ENCODE measurements around the gene KMT5C.
A peak's percentile ranks its signal among the peaks of the same experiment; 100 is the strongest.

Gene KMT5C

DNA sequence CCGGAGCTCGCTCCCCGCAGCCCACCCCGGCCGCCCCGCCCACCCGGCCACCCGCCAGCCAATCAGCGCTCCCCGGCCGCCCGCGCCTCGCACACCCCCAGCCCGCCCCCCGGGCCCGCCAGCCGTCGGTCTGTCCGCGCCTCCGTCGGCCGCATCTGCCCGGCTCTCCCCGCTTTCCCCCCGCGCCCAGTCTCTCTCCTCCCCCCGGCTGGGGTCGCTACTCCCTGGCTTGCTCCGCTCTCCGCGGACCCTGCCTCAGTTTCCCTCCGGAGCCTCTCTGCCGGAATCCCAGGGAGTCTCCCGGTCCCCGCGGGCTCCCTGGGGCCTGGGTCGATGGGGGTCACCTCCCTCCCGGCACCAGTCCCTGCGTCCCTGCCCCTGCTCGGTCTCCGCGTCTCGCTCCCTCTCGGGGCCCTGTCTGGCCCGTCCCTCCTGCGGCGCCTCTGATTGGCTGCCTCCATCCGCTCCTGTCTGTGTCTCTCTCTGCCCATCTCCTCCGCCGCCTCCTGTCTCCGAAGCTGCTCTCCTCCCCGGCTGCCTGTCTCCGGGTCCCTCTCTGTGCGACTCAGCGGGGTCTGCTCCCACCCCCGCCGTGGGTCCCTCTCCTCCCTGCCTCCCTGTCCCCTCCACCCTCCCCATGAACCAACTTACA lies 30.1 kb downstream of the KMT5C start:
- no peak for DNase-seq

DNA sequence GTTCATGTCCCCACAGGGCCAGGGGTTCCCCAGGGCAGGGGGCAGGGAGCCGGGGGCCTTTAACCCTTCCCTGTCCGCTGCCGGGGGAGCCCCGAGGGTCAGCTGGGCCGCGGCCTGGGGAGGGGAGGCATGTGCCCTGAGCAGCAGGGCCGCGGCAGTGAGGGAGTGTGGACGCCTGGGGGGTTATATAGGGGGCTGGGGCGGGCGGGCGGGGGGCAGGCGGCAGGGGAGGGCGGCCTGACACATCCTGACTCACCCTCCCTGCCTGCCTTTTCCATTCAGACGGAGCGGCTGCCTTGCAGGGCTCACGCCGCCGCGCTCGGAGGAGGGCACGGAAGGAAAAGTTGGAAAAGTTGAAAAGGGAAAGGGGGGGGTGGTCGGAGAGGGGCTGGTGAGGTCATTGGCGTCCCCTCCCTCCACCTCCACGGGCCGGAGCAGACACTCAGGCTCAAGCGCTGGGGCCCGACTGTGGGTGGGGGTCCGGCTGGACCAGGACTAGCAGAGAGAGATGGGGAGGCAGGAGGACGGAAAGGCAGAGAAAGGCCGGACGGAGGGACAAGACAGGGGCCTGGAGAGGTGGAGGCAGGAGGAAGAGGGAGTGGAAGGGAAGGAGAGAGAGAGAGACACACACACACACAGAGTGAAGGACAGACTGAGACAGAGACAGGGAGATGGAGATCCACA lies 30.8 kb downstream of the KMT5C start, which contains the start of gene IL11:
Gene IL11 (minus strand): TSS at position 159 of the 684 bp plus-strand sequence. CDS start 153 bp downstream, at position 6.
- DNase-seq, result no peak

DNA sequence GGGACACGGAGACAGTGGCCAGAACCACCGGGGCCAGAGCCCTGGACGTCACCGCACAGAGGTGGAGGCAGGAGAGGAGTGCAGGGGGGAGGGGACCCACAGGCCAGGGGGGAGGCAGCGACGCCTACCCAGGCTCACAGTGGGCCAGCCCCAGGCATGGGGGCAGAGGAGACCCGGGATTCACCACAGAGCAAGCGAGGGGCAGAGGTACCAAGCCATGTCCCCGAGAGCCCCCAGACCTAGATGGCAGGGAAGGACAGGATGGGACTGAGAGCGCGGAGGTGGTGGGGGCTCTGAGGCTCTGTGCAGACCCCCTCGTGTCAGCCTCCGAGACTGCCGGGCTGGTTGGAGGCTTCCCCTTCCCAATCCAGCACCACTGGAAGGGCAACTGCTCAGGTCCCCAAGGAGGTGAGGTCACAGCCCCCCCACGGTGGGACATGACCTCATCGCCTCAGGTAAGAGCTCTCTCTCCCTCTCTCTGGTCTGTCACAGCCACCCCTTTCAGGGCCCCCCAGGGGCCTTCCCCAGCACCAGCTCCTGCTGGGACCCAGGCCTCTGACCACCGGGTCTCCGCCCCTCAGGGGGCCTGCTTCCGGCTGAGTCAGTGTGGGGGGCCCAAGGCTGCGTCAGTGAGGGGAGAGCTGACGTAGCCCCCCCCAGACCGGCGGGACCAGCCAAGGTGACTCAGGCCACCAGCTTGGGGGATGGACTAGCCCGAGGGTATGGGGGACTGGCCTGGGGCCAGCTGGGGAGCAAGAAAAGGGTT lies 32.8 kb downstream of the KMT5C start:
- DNase-seq, result no peak

DNA sequence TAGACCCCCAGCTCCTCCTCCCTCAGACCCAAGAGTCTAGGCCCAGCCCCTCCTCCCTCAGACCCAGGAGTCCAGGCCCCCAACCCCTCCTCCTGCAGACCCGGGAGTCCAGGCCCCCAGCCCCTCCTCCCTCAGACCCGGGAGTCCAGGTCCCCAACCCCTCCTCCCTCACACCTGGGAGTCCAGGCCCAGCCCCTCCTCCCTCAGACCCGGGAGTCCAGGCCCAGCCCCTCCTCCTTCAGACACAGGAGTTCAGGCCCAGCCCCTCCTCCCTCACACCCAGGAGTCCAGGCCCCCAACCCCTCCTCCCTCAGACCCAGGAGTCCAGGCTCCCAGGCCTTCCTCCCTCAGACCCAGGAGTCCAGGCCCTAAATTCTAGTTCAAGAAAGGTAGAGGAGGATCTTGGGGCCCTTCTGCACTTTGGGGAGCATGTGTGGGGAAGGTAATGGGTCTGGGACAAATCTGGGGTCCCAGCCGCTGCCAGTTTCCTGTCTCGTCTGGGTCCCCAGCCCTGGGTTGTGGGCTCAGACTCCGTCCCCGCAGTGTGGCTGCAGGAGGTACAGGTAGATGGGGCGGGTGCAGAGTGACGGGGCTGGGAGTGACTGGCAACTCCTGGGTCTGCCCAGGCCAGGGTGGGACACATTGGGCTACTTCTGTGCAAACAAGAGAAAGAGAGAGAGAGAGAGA lies 33.8 kb downstream of the KMT5C start:
- no peak for DNase-seq

DNA sequence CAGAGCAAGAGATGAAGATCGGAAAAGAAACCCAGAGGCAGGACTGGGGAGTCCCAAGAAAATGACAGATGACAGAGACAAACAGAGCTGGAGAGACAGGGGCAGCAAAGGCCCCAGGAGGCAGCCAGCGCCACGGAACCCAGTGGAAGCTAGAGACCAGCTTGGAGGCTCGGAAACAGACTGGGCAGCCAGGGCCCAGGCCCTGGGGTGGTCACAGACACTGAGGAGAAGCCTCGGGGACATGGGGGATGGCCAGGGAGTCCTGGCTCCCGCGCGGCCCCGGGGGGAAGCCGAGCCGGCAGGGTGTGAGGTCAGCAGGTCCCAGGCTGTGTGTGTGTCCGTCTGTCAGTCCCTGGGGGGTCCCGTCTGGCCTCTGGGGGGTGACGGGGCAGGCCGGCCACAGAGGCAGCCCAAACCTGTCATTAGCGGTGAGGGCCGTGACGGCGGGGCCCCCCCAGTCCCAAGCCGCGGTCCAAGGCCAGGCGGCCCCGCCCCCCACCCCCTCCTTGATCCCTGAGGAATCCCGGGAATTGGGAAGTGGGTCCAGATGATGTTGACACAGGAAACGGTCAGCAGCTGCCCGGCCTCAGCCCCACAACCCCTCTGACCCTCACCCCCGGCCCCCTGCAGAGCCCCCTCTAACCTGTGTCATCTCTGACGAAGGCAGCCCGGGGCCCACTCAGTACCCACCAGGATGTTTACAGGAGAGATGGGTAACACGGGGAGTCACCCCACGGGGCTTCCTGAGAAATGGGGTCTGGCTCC lies 34.5 kb downstream of the KMT5C start:
- no peak for DNase-seq

DNA sequence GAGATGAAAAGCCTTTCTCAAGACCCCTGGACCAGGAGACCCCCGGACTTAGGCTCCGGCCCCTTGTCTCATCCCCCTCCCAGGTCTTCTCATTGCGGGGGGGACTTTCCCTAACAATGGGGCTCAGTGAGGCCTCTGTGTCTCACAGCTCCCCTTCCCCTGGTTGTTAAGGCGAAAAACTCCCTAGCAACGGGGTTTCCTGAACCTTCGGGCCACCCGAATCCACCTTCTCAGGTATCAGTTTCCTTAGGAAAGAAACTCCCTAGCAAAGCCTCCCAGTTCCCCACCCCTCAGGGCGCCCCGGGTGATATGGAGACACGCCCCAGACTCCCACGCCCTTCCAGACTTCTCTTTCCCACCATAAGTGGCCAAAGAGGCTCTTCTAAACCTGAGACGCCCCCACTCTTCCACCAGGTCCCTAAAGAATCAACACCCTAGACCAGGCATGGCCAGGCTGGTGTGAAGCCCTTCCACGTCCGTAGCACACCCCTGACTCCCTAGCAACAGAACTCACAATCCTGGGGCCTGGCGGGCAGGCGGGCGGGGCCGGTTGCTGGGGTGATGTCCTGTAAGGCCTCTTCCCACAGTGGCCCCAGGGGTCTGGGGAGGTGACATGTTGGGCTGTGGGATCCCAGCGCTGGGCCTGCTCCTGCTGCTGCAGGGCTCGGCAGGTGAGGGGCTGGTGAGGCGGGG lies 36.7 kb downstream of the KMT5C start, which contains the start of gene TMEM190:
Gene TMEM190 (plus strand): TSS at position 586 of the 693 bp plus-strand sequence. CDS start 28 bp downstream, at position 614.
- DNase-seq, result no peak

DNA sequence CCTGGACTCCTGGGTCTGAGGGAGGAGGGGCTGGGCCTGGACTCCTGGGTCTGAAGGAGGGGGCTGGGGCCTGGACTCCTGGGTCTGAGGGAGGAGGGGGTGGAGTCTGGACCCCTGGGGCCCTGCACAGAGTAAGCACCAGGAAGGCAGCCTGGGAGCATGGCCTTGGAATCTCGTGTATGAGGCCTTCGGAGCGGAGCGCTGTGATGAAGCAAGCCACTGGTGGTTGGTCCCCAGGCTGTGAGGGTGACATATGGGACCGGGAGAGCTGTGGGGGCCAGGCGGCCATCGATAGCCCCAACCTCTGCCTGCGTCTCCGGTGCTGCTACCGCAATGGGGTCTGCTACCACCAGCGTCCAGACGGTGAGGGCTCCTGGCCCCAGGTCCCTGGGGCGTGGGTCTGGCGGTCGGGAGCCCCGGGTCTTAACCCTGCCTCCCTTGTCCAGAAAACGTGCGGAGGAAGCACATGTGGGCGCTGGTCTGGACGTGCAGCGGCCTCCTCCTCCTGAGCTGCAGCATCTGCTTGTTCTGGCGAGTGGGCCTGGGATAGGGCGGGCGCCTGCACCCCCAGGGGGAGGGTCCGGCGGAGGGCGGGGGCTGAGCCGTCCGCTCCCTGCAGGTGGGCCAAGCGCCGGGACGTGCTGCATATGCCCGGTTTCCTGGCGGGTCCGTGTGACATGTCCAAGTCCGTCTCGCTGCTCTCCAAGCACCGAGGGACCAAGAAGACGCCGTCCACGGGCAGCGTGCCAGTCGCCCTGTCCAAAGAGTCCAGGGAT lies 37.9 kb downstream of the KMT5C start:
- DNase-seq, result no peak

DNA sequence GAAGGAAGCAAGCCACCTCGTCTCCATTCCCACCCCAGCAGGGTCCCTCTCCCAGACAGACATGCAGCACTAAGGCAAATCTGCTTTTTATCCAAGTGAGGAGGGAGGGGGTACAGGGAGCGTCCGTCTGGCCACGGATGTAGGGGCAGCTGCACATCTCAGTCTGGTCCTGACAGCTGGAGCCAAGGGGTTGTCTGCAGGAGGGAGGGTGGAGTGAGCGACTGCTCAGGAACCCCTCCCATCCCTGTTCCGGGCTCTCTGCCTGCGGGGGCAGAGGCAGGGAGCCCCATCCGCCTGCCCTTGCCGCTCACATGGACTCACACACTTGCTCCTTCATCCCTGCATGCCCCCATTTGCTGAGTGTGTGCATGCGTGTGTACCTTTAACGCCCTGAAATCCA lies 39.5 kb downstream of the KMT5C start:
- no peak for DNase-seq

DNA sequence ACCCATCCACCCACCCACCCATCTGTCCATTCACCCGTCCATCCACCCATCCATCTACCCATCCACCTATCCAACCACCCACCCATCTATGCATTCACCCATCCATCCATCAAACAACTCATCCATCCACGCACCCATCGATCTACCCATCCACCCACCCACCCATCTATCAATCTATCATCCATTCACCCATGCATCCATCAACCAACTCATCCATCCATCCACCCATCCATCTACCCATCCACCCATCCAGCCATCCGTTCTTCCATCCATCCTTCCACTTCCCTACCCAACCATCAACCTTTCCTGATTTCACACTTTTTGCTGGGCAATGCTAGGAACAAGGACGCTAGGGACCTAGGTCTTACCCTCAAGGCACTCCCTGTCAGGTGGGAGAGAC lies 42.3 kb downstream of the KMT5C start:
- DNase-seq, result no peak

DNA sequence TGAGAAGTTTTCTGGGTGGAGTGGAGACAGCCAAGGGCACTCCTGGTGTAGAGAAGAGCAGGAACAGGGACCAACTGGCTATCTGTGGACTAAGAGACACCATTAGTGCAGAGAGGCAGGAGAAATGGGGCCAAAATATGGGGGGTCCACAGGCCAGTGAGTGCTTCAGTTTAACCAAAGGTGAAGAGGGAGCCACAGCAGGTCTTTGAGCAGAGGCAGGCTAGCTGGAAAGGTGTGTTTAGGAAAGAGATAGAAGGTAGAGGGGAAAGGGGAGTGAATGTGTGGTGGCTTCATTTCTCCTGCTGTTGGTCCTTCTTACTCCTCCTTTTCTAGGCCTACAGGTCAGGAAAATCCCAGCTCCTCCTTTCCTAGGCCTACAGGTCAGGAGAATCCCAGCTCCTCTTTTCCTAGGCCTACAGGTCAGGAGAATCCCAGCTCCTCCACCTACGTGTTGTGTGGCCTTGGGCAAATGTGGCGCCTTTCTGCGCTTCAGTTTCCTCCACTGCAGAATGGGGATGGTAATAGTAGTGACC lies 42.9 kb downstream of the KMT5C start:
- DNase-seq, result no peak

DNA sequence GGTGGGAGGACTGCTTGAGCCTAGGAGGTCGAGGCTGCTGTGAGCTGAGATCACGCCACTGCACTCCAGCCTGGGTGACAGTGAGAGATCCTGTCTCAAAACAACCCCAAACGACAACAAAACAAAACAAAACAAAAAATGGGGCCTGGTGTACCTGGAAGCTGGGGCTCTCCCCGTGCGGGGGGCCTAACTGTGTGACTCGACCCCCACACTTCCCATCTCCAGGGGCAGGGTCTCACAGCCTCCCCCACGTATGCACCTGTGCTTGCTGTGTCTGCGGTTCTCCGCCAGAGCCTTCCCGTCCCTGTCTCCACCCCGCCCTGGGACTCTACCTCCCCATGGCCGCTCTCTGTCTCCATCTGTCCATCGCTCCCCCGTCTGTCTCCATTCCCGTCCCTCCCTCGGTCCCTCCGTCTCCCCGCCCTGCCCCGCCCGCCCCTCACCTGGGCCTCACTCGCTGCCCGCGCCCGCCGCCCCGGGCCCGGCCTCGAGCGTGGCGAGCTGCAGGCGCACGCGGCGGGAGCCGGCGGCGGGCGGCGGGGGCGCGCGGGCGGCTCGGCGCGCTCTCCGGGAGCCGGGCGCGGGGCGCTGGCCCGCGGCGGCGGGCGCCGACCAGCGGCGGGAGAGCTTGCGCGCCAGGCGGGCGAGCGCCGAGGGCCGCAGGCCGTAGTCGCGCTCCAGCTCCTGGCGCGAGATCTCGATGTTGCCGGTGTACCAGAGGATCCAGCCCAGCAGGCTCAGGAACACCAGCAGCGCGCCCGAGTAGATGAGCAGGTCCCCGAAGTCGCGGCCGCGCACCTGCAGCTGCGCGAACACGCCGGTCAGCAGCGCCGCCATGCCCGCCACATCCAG lies 43.8 kb downstream of the KMT5C start:
- peak; percentile 47 for DNase-seq

DNA sequence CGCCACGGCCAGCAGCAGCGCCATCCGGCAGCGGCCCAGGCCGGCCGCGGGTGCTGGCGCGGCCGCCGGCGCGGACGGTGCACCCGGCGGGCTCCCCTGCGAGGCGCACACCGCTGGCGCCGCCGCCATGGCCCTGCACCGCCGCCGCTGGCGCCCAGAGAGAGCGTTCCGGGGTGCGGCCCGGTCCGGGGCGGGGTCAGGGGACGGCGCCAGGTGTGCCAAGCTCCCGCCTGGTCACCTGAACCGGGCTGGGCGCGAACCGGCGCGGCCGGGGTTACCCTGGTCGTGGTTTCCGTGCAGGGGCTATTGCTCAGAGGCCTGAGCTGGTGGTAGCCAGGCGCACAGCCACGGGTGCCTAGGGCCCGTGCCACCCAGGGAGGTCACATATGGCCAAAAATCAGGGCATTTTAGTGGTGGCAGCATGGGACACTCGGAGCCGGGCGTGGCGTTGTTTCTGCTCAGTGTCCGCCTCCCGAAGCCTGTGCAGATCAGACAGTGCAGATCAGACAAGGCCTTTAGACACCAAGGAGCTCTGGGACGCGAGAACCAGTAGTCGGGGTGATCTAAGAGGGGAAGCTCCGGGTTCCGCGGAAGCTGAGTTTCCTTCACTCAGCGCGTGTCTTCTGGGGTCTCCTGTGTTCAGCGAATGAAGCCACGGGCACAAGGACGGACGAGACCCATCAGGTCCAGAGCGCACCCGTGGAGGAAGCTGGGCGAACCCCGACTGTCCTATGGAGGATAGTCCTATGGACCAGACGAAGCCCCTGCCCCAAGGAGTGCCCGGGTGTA lies 44.6 kb downstream of the KMT5C start, which contains the start of gene TMEM238:
Gene TMEM238 (minus strand): TSS at position 162 of the 789 bp plus-strand sequence. CDS start 33 bp downstream, at position 129.
- DNase-seq, result peak; percentile 39

DNA sequence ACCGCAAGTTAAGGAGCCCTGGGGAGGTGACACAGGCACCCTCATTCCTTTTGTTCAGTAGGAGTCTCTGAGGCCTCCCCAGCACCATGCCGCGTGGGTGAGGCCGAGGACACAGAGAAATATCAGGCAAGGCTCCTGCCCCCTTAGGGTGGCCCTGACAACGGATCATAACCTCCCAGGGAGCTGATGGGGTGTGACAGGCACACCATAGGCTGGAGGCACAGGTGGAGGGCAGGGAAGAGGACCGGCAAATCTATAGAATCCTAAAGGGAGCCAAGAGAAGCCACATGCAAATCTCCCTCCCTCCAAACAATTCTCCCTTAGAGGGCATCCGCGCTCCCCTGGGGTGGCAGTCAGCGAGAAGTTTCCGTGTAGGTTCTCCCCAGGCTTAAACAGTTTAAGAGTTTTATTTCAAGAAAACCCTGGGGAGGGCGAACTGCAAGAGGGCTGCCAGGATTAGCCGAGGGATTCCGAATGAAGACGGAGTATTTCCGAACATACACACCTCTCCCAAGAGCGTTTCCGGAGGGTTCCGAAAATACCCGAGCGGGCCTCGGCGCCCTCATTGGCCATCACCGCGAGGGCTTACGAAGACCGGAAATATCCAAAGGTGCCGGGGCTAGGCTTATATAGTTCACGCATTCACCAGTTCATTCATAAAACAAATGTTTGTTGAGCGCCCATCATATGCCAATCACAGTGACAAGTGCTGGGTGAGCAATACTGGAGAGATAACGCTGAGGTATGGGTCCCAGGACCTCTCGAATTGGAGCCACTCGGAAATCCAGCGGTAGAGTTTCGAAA lies 45.4 kb downstream of the KMT5C start:
- peak; percentile 90 for DNase-seq

DNA sequence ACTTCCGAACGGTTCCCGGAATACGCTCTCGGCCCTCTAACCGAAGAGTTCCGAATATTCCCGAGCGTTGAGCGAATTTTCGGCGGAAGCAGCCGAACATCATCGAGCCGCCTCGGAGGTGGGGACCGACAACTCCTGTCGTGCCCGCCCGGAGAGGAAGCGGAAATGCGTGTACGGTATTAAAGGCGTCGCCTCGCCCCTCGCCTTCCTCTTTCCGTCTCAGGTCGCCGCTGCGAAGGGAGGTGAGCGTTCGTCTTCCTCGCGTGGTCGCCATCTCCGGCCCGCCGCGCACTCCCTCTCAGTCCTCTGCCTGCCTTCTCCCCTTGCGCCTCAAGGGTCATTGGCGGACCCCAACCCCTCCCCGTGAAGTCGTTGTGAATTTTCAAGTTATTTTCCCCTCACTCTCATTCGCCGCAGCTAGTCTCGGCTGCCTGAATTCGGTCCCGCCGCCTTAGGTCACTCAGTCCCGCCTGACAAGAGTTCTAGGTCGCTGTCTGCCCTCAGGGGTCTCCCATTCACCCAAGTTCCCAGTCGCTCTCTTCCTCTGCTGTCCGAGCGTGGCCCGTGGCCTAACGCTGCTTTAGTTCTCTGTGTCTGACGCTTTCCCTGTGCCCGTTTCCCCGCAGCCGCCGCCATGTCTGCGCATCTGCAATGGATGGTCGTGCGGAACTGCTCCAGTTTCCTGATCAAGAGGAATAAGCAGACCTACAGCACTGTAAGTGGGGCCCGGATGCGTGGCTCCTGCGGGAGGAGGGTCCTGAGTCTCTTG lies 46.2 kb downstream of the KMT5C start, which contains the start of gene RPL28:
Gene RPL28 (plus strand): TSS at position 209 of the 769 bp plus-strand sequence. CDS start 426 bp downstream, at position 635.
- peak; percentile 96 for DNase-seq

DNA sequence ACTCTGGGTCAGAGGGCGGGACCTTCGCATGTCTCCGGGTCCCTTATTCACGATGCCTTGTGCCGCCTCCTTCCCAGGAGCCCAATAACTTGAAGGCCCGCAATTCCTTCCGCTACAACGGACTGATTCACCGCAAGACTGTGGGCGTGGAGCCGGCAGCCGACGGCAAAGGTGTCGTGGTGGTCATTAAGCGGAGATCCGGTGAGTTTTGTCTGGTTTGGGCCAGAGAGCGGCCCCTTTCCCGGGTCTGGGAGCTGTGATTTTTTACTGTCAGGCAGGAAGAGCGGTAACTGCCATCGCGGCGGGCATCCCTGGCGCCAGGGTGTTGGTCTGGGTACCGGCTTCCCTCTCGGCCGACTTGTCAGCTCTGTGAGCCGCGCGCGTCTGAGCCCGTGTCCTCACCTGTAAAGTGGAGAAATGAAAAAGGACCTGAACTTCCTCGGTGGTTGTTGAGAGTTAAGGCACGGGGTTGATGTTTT lies 46.9 kb downstream of the KMT5C start:
- DNase-seq, result no peak

DNA sequence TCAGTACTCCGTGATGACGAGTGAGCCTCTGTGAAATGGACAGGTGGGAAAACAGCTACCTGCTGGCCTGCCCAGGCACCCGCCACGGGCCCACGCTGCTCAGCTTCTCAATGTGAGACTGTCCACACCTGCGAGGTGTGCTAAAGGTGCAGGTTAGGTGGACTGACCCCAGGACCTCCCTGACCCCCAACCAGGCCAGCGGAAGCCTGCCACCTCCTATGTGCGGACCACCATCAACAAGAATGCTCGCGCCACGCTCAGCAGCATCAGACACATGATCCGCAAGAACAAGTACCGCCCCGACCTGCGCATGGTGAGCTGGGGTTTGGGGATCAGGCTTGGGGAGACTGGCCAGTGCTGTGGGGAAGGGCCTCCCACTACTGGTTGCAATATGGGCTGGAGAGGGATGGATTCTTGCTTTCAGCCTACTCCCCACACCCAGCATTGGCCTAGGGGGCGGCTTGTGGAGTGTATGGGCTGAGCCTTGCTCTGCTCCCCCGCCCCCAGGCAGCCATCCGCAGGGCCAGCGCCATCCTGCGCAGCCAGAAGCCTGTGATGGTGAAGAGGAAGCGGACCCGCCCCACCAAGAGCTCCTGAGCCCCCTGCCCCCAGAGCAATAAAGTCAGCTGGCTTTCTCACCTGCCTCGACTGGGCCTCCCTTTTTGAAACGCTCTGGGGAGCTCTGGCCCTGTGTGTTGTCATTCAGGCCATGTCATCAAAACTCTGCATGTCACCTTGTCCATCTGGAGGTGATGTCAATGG lies 48.2 kb downstream of the KMT5C start:
- no peak for DNase-seq

Data from NK-92 treated with Interleukin-12 subunit alpha and Interleukin-12 subunit beta, amount 100 ng/mL, for 24 hours (cell line).